Epithelial cell of alveolus of lung (primary cell): ENCODE data around the gene SEPHS2. TPM values are rescaled to one million over a fixed set of nuclear protein-coding genes. Genes with fewer than 3 reads are reported as not detected.

ENCODE experiments used
- total RNA-seq: library from RNA; depleted of rRNA; stranded (reverse); fragments of >200 nt; gene quantifications from 2 replicates; pipeline ENCODE4 v1.2.1, GENCODE V29; 2015

Gene SEPHS2
- 27.3 and 34.8 TPM in 2 replicates for total RNA-seq

GRCh38 chr16:30445408-30446202 is at the start of gene SEPHS2:
Gene SEPHS2, minus strand, starts transcription at chr16:30445874. Its CDS starts 147 bp downstream, at chr16:30445727.

DNA sequence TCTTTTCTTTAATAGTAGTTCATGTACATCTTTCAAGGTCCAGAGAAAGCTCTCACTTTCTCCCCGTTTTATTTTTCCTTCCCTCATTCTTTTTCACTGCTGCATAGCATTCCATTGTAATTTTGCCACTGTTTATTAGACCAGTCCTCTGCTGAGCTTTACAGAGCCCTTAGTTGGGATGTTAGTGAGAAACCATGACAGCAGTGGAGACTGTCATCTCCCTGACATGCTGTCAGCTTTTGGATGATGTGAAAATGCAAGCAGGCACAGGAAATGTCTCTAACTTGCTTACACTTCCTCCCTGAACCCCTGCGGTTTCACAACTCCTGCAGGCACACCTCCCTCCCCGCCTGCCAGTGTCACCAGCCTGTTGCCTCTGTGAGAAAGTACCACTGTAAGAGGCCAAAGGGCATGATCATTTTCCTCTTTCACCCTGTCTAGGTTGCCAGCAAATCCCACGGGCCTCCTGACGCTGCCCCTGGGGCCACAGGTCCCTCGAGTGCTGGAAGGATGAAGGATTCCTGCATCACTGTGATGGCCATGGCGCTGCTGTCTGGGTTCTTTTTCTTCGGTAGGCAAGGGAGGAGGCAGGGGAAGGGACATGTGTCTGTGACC is 26.8 kb upstream of the SEPHS2 start, which contains the start of gene ITGAL:
Gene ITGAL, plus strand, starts transcription at position 415 of the 615 bp plus-strand sequence. Its CDS starts 96 bp downstream, at position 511.

GRCh38 chr16:30429678-30430427 is 15.8 kb downstream of the SEPHS2 start, which contains the start of gene DCTPP1:
Gene DCTPP1, minus strand, starts transcription at chr16:30430030. Its CDS starts 50 bp downstream, at chr16:30429980.

GRCh38 chr16:30407102-30407803 is 38.4 kb downstream of the SEPHS2 start, which contains the start of gene ZNF771:
Gene ZNF771, plus strand, starts transcription at chr16:30407606. Its CDS starts 448 bp downstream, at chr16:30408054.

GRCh38 chr16:30395155-30395991 is 50.3 kb downstream of the SEPHS2 start, which contains the start of gene ZNF48:
Gene ZNF48, plus strand, starts transcription at chr16:30395420. Its CDS starts 375 bp downstream, at chr16:30395795.

Other genes starting within 250 kb of the SEPHS2 start
- 7.4 and 18.7 TPM in 2 replicates for gene SULT1A3, start 246.6 kb downstream of the SEPHS2 start, total RNA-seq
- 0.13 and 0.64 TPM in 2 replicates for gene NPIPB13, start 197.4 kb downstream of the SEPHS2 start, total RNA-seq
- 46.3 and 53.2 TPM in 2 replicates for gene CD2BP2, start 90.6 kb downstream of the SEPHS2 start, total RNA-seq
- 40.4 and 40.9 TPM in 2 replicates for gene TBC1D10B, start 75.4 kb downstream of the SEPHS2 start, total RNA-seq
- gene MYL11, start 71.1 kb downstream of the SEPHS2 start, total RNA-seq, result 21.2 TPM in 1 of 2 replicates, not detected in the other
- gene SEPTIN1, start 63.3 kb downstream of the SEPHS2 start, total RNA-seq, result 0.32 TPM in 1 of 2 replicates, not detected in the other
- gene ZNF48, start 50.5 kb downstream of the SEPHS2 start, total RNA-seq, result 9.6 and 10.1 TPM in 2 replicates
- gene ZNF771, start 38.3 kb downstream of the SEPHS2 start, total RNA-seq, result 14.0 and 26.6 TPM in 2 replicates
- 12.5 and 34.5 TPM in 2 replicates for gene DCTPP1, start 15.8 kb downstream of the SEPHS2 start, total RNA-seq
- not detected in 2 replicates for gene ITGAL, start 26.9 kb upstream of the SEPHS2 start, total RNA-seq
- gene ZNF768, start 80.7 kb upstream of the SEPHS2 start, total RNA-seq, result 31.4 and 34.0 TPM in 2 replicates
- gene ZNF747, start 89.0 kb upstream of the SEPHS2 start, total RNA-seq, result 10.5 and 14.0 TPM in 2 replicates
- 7.1 and 17.6 TPM in 2 replicates for gene ZNF764, start 112.5 kb upstream of the SEPHS2 start, total RNA-seq
- gene ZNF688, start 125.8 kb upstream of the SEPHS2 start, total RNA-seq, result 7.7 and 10.6 TPM in 2 replicates
- 2.2 and 9.3 TPM in 2 replicates for gene ZNF785, start 139.8 kb upstream of the SEPHS2 start, total RNA-seq
- gene ZNF689, start 164.5 kb upstream of the SEPHS2 start, total RNA-seq, result 6.3 and 9.3 TPM in 2 replicates
- gene PRR14, start 205.1 kb upstream of the SEPHS2 start, total RNA-seq, result 18.5 and 27.5 TPM in 2 replicates
- gene FBRS, start 212.6 kb upstream of the SEPHS2 start, total RNA-seq, result 28.4 and 40.0 TPM in 2 replicates